CD14-positive monocyte (primary cell): Measurements from ENCODE around the gene C1QL1. TPM values are rescaled to one million over a fixed set of nuclear protein-coding genes. Genes with fewer than 3 reads are reported as not detected.

ENCODE experiments used
- DNase-seq, 3 donors: peaks; one replicate each; pipeline ENCODE4 v3.0.0-alpha.2; 2011 to 2022
- H2AFZ ChIP-seq: 2 replicates; pipeline ENCODE4 v1.6.0; 2012; ENCODE audit warnings: mild to moderate bottlenecking, low read depth, low read length, inconsistent platforms; ENCODE audit not compliant: insufficient read depth, poor library complexity, severe bottlenecking
- H3K27ac ChIP-seq, 2 donors: 1 replicate in 1 of 2; 2 replicates in 1 of 2; pipeline ENCODE4 v1.5.1; 2012 to 2013; ENCODE audit warnings: low read length in 2 of 2, control low read depth in 1 of 2, inconsistent platforms in 1 of 2, low read depth in 1 of 2, mild to moderate bottlenecking in 1 of 2
- H3K27me3 ChIP-seq, 2 donors: one replicate each; pipeline versions ENCODE4 v1.6.0 to v1.6.1; 2011 to 2013; ENCODE audit warnings: low read length in 2 of 2; ENCODE audit not compliant: control insufficient read depth in 2 of 2, insufficient read depth in 2 of 2
- H3K36me3 ChIP-seq, 2 donors: replicated peaks in 1 of 2; 1 replicate in 1 of 2; 2 replicates in 1 of 2; pipeline versions ENCODE4 v1.5.1 to v1.6.1; 2012 to 2013; ENCODE audit warnings: low read length in 2 of 2, control low read depth in 1 of 2, inconsistent platforms in 1 of 2, mild to moderate bottlenecking in 1 of 2; ENCODE audit not compliant: insufficient read depth in 2 of 2, control insufficient read depth in 1 of 2
- H3K4me1 ChIP-seq, 2 donors: 1 replicate in 1 of 2; 2 replicates in 1 of 2; pipeline versions ENCODE4 v1.5.1 to v1.6.1; 2012 to 2013; ENCODE audit warnings: low read length in 2 of 2, control low read depth in 1 of 2, inconsistent platforms in 1 of 2, mild to moderate bottlenecking in 1 of 2, moderate library complexity in 1 of 2; ENCODE audit not compliant: insufficient read depth in 2 of 2, control insufficient read depth in 1 of 2
- H3K4me2 ChIP-seq: replicated peaks from 2 replicates; pipeline ENCODE3; 2012; ENCODE audit warnings: low read length, moderate library complexity, mild to moderate bottlenecking; ENCODE audit not compliant: poor library complexity, severe bottlenecking; ENCODE audit errors: extremely low read depth
- H3K4me3 ChIP-seq, 3 experiments: fragments of 200-600 bp in 1 of 3; sonication (generic) in 1 of 3; replicated peaks in 1 of 3; 1 replicate in 2 of 3; 2 replicates in 1 of 3; pipeline ENCODE4 v1.5.1; 2011 to 2013; ENCODE audit warnings: low read length in 3 of 3, mild to moderate bottlenecking in 3 of 3, control low read depth in 2 of 3, low read depth in 2 of 3, inconsistent platforms in 1 of 3, moderate library complexity in 1 of 3
- H3K79me2 ChIP-seq: 2 replicates; pipeline ENCODE4 v1.6.0; 2012; ENCODE audit warnings: mild to moderate bottlenecking, control low read depth, inconsistent platforms, low read length, moderate library complexity; ENCODE audit not compliant: insufficient read depth
- H3K9ac ChIP-seq: 2 replicates; pipeline ENCODE4 v1.6.0; 2017; ENCODE audit warnings: low read length, mild to moderate bottlenecking; ENCODE audit not compliant: insufficient read depth, poor library complexity, severe bottlenecking
- H3K9me3 ChIP-seq, 2 donors: replicated peaks in 1 of 2; 1 replicate in 1 of 2; 2 replicates in 1 of 2; pipeline versions ENCODE4 v1.5.1 to v1.6.1; 2012 to 2013; ENCODE audit warnings: low read length in 2 of 2, control low read depth in 1 of 2; ENCODE audit not compliant: control insufficient read depth in 1 of 2, insufficient read depth in 1 of 2
- H4K20me1 ChIP-seq: 2 replicates; pipeline ENCODE4 v1.6.0; 2012; ENCODE audit warnings: mild to moderate bottlenecking, low read length, control low read depth, moderate library complexity; ENCODE audit not compliant: insufficient read depth
- H3K27ac Mint-ChIP-seq, 7 donors: one replicate each; pipeline ENCODE4 v1.8.0; 2020; ENCODE audit warnings: mild to moderate bottlenecking in 7 of 7, mixed read lengths in 7 of 7, moderate library complexity in 6 of 7, inconsistent platforms in 2 of 7
- H3K27me3 Mint-ChIP-seq, 3 donors: one replicate each; pipeline ENCODE4 v1.8.0; 2021 to 2022; ENCODE audit warnings: low read depth in 3 of 3, mild to moderate bottlenecking in 3 of 3, mixed read lengths in 3 of 3, moderate library complexity in 3 of 3, inconsistent platforms in 1 of 3
- H3K36me3 Mint-ChIP-seq, 2 donors: one replicate each; pipeline ENCODE4 v1.8.0; 2020; ENCODE audit warnings: mixed read lengths in 2 of 2, inconsistent platforms in 1 of 2, mild to moderate bottlenecking in 1 of 2
- H3K4me1 Mint-ChIP-seq: one replicate; pipeline ENCODE4 v1.8.0; 2020; ENCODE audit warnings: mild to moderate bottlenecking, mixed read lengths
- H3K4me3 Mint-ChIP-seq, 2 donors: one replicate each; pipeline ENCODE4 v1.8.0; 2020; ENCODE audit warnings: mild to moderate bottlenecking in 2 of 2, mixed read lengths in 2 of 2, moderate library complexity in 1 of 2
- H3K9me3 Mint-ChIP-seq, 7 donors: one replicate each; pipeline ENCODE4 v1.8.0; 2020 to 2022; ENCODE audit warnings: mixed read lengths in 7 of 7, mild to moderate bottlenecking in 6 of 7, moderate library complexity in 6 of 7, inconsistent platforms in 2 of 7
- WGBS: methylation state at CpG from one replicate; pipeline ENCODE4 v1.1.5; 2013; ENCODE audit warnings: missing lambda C conversion rate; ENCODE audit not compliant: insufficient coverage; 5-methylcytosine and 5-hydroxymethylcytosine counted together
- intact Hi-C, 2 donors: fragments of 100-400 bp; cut with micrococcal nuclease; formaldehyde crosslinking; loops; one replicate each; pipeline versions ENCODE4 v1.15.0 to v1.15.1; 2023
- polyA plus RNA-seq, 3 donors: library from polyadenylated mRNA; depleted of rRNA in 1 of 3; unstranded in 2 of 3; stranded (reverse) in 1 of 3; fragments of 300-500 nt in 2 of 3; fragments of >200 nt in 1 of 3; fragmentation: Illumina TruSeq in 2 of 3; gene quantifications; 1 replicate in 2 of 3; 2 replicates in 1 of 3; pipeline ENCODE4 v1.2.3, GENCODE V29; 2012 to 2021
- TF ChIP-seq, protein P1 (sequence below): fragments of 200-600 bp; IDR thresholded peaks from one replicate; pipeline ENCODE4 v1.8.0; 2022; ENCODE audit warnings: antibody characterized with exemption, mild to moderate bottlenecking

C1QL1 gene
- polyA plus RNA-seq, 3 donors: not detected

GRCh38 chr17:44920565-44920940, 47.5 kb downstream of the C1QL1 start:
- H3K9me3 Mint-ChIP-seq: peaks cover 0 to 3% (median 0%) of the 10 kb centered on the region in 7 donors
- peaks cover 5 to 11% of the 10 kb centered on the region in 2 donors for H3K36me3 Mint-ChIP-seq
- no peak overlapping the region for H3K27ac Mint-ChIP-seq
- H3K4me1 Mint-ChIP-seq: peaks cover 13% of the 10 kb centered on the region
- Histone ChIP-seq H4K20me1 (no peaks in the 10 kb centered on the region), H3K36me3 (no peaks in the 10 kb centered on the region), H3K27me3 (peaks cover 6 to 15% of the 10 kb centered on the region in 2 donors), H3K79me2 (no peaks in the 10 kb centered on the region), H3K27ac (no peak overlapping the region), H3K4me2 (no peak overlapping the region), H3K4me1 (peaks cover 10 to 12% of the 10 kb centered on the region in 2 donors), H3K9me3 (no peaks in the 10 kb centered on the region), H2AFZ (no peak overlapping the region), H3K9ac (no peak overlapping the region), H3K4me3 (no peak overlapping the region)
- no peak for DNase-seq
- peaks cover 23 to 30% (median 25%) of the 10 kb centered on the region in 3 donors for H3K27me3 Mint-ChIP-seq
- TF ChIP-seq, protein P1, sequence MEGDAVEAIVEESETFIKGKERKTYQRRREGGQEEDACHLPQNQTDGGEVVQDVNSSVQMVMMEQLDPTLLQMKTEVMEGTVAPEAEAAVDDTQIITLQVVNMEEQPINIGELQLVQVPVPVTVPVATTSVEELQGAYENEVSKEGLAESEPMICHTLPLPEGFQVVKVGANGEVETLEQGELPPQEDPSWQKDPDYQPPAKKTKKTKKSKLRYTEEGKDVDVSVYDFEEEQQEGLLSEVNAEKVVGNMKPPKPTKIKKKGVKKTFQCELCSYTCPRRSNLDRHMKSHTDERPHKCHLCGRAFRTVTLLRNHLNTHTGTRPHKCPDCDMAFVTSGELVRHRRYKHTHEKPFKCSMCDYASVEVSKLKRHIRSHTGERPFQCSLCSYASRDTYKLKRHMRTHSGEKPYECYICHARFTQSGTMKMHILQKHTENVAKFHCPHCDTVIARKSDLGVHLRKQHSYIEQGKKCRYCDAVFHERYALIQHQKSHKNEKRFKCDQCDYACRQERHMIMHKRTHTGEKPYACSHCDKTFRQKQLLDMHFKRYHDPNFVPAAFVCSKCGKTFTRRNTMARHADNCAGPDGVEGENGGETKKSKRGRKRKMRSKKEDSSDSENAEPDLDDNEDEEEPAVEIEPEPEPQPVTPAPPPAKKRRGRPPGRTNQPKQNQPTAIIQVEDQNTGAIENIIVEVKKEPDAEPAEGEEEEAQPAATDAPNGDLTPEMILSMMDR: no peak
- WGBS: 76% methylated on average over 3 of the region's 7 CpGs
- intact Hi-C loops: loop anchor here (1.0 to 10.0 kb wide), 3 partner anchors 102 to 174 kb away; no protein-coding TSS in a partner anchor
- peak overlapping the region in 1 of 2 donors; percentile 64 for H3K4me3 Mint-ChIP-seq

DNA sequence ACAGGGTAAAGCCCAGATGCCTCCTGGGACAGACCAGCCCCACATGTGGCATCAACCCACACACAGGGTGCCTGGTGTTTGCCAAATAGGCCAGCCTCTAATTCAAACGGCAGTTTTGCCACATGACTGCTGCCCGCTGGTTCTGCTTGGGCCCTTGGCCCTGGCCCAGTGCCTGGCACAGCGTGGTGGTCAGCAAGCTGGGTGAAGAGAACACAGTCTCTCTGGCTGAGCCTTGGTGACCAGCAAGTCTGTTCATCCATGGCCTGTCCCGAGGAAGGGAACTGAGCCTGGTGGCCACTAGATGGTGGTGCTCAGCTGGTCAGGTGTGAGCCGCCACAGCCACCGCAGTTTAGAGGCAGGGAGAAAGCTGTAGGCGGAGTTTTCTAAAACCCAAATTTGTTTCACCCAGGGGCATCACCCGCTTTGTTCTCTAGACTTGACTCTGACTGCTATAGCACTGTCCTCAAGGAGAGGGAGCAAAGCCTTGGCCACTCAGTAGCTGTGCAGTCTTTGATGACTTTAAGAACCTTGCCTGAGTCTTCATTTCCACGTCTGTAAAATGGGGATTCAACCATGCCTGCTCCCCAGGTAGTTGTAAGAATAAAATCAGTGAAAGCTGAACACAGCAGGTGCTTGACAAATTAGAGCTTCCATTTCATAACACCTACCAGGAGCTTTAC, 48.1 kb downstream of the C1QL1 start:
- no peak overlapping the region for H3K4me3 Mint-ChIP-seq
- H3K27me3 Mint-ChIP-seq: peaks cover 23 to 30% (median 25%) of the 10 kb centered on the region in 3 donors
- Histone ChIP-seq H3K9me3 (no peaks in the 10 kb centered on the region), H3K9ac (no peak overlapping the region), H3K4me2 (no peak overlapping the region), H4K20me1 (no peaks in the 10 kb centered on the region), H2AFZ (no peak overlapping the region), H3K27ac (no peak overlapping the region), H3K4me1 (peaks cover 15 to 18% of the 10 kb centered on the region in 2 donors), H3K36me3 (no peaks in the 10 kb centered on the region), H3K27me3 (peaks cover 6 to 15% of the 10 kb centered on the region in 2 donors), H3K4me3 (no peak overlapping the region), H3K79me2 (no peaks in the 10 kb centered on the region)
- peaks cover 3 to 6% of the 10 kb centered on the region in 2 donors for H3K36me3 Mint-ChIP-seq
- intact Hi-C loops: loop anchor here (1.0 to 10.0 kb wide), 4 partner anchors 102 to 179 kb away; no protein-coding TSS in a partner anchor
- DNase-seq: peak; percentile 55 to 70 (median 65)
- peaks cover 16% of the 10 kb centered on the region for H3K4me1 Mint-ChIP-seq
- TF ChIP-seq, protein P1: peak; percentile 78
- 16% methylated on average over 5 of the region's 9 CpGs for WGBS
- no peak overlapping the region for H3K27ac Mint-ChIP-seq
- peaks cover 0 to 3% (median 0%) of the 10 kb centered on the region in 7 donors for H3K9me3 Mint-ChIP-seq
